ENCODE data around the gene RFX5. TPM values are rescaled to one million over a fixed set of nuclear protein-coding genes. Genes with fewer than 3 reads are reported as not detected.
A peak's percentile ranks its signal among the peaks of the same experiment; 100 is the strongest.

The RFX5 gene
- total and polyA plus RNA-seq, 2 of the 13 experiments (the other 11 are each of a cell fraction or from before 2014, with no cell fraction given), result 17.9 to 36.2 TPM

- peak; percentile 68; the same call in 1 of the 2 replicates for TF ChIP-seq SIN3A (IDR thresholded peaks at IDR 0.05; ENCODE audit: borderline replicate concordance, low read depth, low read length)
- no peak for TF ChIP-seq HDAC6 (IDR thresholded peaks at IDR 0.05; ENCODE audit: low read depth, low read length)
- TF ChIP-seq KDM6A (CRISPR knock-in tag; IDR thresholded peaks at IDR 0.05; ENCODE audit: low read depth), result no peak
- no peak for TF ChIP-seq HHEX (CRISPR knock-in tag; IDR thresholded peaks at IDR 0.05)
- no peak for TF ChIP-seq ZFAT (CRISPR knock-in tag; conservative IDR thresholded peaks at IDR 0.05)
- TF ChIP-seq GTF2F1 (IDR thresholded peaks at IDR 0.05; ENCODE audit: low read length), result no peak
- no peak for TF ChIP-seq ZNF513 (CRISPR knock-in tag; conservative IDR thresholded peaks at IDR 0.05)
- TF ChIP-seq LRRFIP1 (CRISPR knock-in tag; conservative IDR thresholded peaks at IDR 0.05), result no peak
- no peak for TF ChIP-seq HNF1B (CRISPR knock-in tag; IDR thresholded peaks at IDR 0.05)
- no peak for TF ChIP-seq MEIS2 (CRISPR knock-in tag; IDR thresholded peaks at IDR 0.05)
- no peak for TF ChIP-seq AFF4 (CRISPR knock-in tag; IDR thresholded peaks at IDR 0.05)
- no peak for TF ChIP-seq GPBP1L1 (CRISPR knock-in tag; IDR thresholded peaks at IDR 0.05)
- no peak for TF ChIP-seq ZNF432 (CRISPR knock-in tag; IDR thresholded peaks at IDR 0.05; ENCODE audit: borderline replicate concordance)
- TF ChIP-seq SMYD3 (CRISPR knock-in tag; IDR thresholded peaks at IDR 0.05), result no peak
- no peak for TF ChIP-seq ZNF557 (CRISPR knock-in tag; IDR thresholded peaks at IDR 0.05)
- no peak for TF ChIP-seq ZBTB25 (CRISPR knock-in tag; IDR thresholded peaks at IDR 0.05)
- no peak for TF ChIP-seq ZNF10 (CRISPR knock-in tag; IDR thresholded peaks at IDR 0.05; ENCODE audit: borderline replicate concordance, low read depth)
- no peak for TF ChIP-seq SNAPC2 (CRISPR knock-in tag; IDR thresholded peaks at IDR 0.05)
Observed at GRCh38 chr1:151346769-151347522, at the start of gene RFX5 (continued).

Measured in HepG2 (cell line).